ENCODE results near the gene CDHR3.

Gene CDHR3

DNA sequence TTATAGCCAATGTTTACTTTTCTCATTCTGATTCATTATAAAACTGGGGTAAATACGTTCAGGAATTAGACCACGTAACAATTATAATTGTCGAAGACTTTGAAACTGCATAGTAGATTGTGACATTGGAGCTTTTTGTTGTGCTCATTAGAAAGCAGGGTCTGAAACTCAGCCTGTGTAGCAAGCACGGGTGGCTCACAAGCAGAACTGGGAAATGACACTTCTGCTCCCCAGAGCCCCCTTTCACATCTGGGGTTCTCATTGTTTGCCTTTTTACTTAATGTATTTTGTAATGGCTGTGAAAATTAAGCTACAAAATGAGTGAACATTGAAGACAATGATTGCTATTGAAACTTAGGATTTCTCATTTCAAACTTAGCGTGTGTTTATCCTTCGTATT, 72.9 kb downstream of the CDHR3 start:
- Histone ChIP-seq H3F3A (ENCODE audit: insufficient read depth) (no peaks in the 10 kb centered on the region), H3K9ac (ENCODE audit: low read length) (no peak overlapping the region), H3K9me3 (ENCODE audit: insufficient read depth, low read length) (no peaks in the 10 kb centered on the region), H3K27me3 (ENCODE audit: low read length) (no peaks in the 10 kb centered on the region), H3K27ac (ENCODE audit: low read depth, low read length) (no peak overlapping the region), H3K79me2 (ENCODE audit: insufficient read depth, low read length) (no peaks in the 10 kb centered on the region), H3K4me3 (ENCODE audit: insufficient read depth, low read length, poor library complexity, severe bottlenecking) (no peak overlapping the region), H3K9me2 (replicated peaks; ENCODE audit: insufficient read depth, low read length) (no peaks in the 10 kb centered on the region), H4K20me1 (ENCODE audit: low read depth, low read length) (no peaks in the 10 kb centered on the region), H3K36me3 (ENCODE audit: low read length) (no peaks in the 10 kb centered on the region), H2AFZ (ENCODE audit: low read depth, low read length, severe bottlenecking) (no peak overlapping the region), H3K4me2 (ENCODE audit: low read depth, low read length, poor library complexity, severe bottlenecking) (no peak overlapping the region)
- TF ChIP-seq EZH2phosphoT487 (conservative IDR thresholded peaks at IDR 0.05; ENCODE audit: low read length) = no peak
- TF ChIP-seq, protein P1, sequence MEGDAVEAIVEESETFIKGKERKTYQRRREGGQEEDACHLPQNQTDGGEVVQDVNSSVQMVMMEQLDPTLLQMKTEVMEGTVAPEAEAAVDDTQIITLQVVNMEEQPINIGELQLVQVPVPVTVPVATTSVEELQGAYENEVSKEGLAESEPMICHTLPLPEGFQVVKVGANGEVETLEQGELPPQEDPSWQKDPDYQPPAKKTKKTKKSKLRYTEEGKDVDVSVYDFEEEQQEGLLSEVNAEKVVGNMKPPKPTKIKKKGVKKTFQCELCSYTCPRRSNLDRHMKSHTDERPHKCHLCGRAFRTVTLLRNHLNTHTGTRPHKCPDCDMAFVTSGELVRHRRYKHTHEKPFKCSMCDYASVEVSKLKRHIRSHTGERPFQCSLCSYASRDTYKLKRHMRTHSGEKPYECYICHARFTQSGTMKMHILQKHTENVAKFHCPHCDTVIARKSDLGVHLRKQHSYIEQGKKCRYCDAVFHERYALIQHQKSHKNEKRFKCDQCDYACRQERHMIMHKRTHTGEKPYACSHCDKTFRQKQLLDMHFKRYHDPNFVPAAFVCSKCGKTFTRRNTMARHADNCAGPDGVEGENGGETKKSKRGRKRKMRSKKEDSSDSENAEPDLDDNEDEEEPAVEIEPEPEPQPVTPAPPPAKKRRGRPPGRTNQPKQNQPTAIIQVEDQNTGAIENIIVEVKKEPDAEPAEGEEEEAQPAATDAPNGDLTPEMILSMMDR (IDR thresholded peaks at IDR 0.05; ENCODE audit: insufficient read depth, low read length, poor library complexity, severe bottlenecking) = no peak

DNA sequence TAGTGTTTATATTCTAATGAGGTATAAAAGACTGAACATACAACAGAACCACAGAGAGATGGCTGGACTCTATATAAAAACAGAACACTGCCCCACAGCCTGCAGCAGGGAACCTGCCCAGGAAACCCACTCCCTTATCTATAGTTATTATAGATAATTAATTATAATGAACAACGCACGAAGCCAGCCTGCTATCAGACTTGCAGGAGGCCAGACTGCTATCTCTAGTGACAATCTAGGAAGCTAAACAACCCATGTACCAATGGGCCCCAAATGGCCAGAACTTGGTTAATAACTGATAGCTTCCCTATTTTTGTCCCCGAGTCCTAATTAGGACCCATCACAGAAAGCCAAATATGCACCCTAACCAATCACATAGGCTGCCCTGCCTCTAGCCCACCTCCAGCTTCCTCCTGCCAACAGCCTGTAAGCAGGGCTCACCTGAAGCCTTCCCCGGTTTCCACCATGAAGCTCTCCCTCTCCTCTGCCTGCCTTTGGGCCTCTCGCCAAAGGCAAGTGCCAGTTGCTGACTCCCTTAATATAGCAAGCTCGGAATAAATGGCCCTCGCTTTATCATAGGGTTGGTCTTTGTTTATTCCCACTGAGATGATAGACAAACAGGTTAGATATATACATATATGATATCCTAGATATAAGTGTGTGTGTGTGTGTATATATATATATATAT, 74.6 kb downstream of the CDHR3 start:
- H3K4me3 ChIP-seq (ENCODE audit: insufficient read depth, low read length, poor library complexity, severe bottlenecking) = no peak overlapping the region
- no peak overlapping the region for H2AFZ ChIP-seq (ENCODE audit: low read depth, low read length, severe bottlenecking)
- H3K9me3 ChIP-seq (ENCODE audit: insufficient read depth, low read length) = no peaks in the 10 kb centered on the region
- H3K36me3 ChIP-seq (ENCODE audit: low read length) = no peaks in the 10 kb centered on the region
- H4K20me1 ChIP-seq (ENCODE audit: low read depth, low read length) = no peaks in the 10 kb centered on the region
- H3K27ac ChIP-seq (ENCODE audit: low read depth, low read length) = no peak overlapping the region
- H3F3A ChIP-seq (ENCODE audit: insufficient read depth) = no peaks in the 10 kb centered on the region
- no peaks in the 10 kb centered on the region for H3K9me2 ChIP-seq (replicated peaks; ENCODE audit: insufficient read depth, low read length)
- H3K27me3 ChIP-seq (ENCODE audit: low read length) = no peaks in the 10 kb centered on the region
- H3K9ac ChIP-seq (ENCODE audit: low read length) = no peak overlapping the region
- TF ChIP-seq EZH2phosphoT487 (conservative IDR thresholded peaks at IDR 0.05; ENCODE audit: low read length) = no peak
- TF ChIP-seq, protein P1 (IDR thresholded peaks at IDR 0.05; ENCODE audit: insufficient read depth, low read length, poor library complexity, severe bottlenecking) = no peak
- no peak overlapping the region for H3K4me2 ChIP-seq (ENCODE audit: low read depth, low read length, poor library complexity, severe bottlenecking)
- no peaks in the 10 kb centered on the region for H3K79me2 ChIP-seq (ENCODE audit: insufficient read depth, low read length)

DNA sequence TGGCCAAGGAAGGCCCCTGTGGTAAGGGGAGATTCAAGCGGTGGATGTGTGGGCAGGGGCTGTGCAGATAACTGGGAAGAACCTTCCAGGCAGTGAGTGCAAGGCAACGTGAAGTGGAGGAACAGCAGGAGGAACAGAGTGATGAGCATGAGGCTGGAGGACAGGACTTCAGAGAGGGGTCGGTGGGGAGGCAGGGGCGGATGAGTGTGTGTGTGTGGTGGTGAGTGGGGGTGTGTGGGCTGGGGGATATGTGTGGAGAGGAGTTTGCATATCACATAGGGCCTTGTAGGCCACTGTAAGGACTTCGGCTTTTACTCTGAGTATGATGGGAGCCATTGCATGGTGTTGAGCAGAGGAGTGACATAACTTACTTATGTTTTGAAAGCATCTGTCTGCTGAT, 75.2 kb downstream of the CDHR3 start:
- Histone ChIP-seq H3K36me3 (ENCODE audit: low read length) (no peaks in the 10 kb centered on the region), H3F3A (ENCODE audit: insufficient read depth) (no peaks in the 10 kb centered on the region), H3K27me3 (ENCODE audit: low read length) (no peaks in the 10 kb centered on the region), H3K4me2 (ENCODE audit: low read depth, low read length, poor library complexity, severe bottlenecking) (no peak overlapping the region), H3K4me3 (ENCODE audit: insufficient read depth, low read length, poor library complexity, severe bottlenecking) (no peak overlapping the region), H3K27ac (ENCODE audit: low read depth, low read length) (no peak overlapping the region), H4K20me1 (ENCODE audit: low read depth, low read length) (no peaks in the 10 kb centered on the region), H2AFZ (ENCODE audit: low read depth, low read length, severe bottlenecking) (no peak overlapping the region), H3K79me2 (ENCODE audit: insufficient read depth, low read length) (no peaks in the 10 kb centered on the region), H3K9me3 (ENCODE audit: insufficient read depth, low read length) (no peaks in the 10 kb centered on the region), H3K9ac (ENCODE audit: low read length) (no peak overlapping the region), H3K9me2 (replicated peaks; ENCODE audit: insufficient read depth, low read length) (no peaks in the 10 kb centered on the region)
- TF ChIP-seq EZH2phosphoT487 (conservative IDR thresholded peaks at IDR 0.05; ENCODE audit: low read length) = no peak
- TF ChIP-seq, protein P1 (IDR thresholded peaks at IDR 0.05; ENCODE audit: insufficient read depth, low read length, poor library complexity, severe bottlenecking) = no peak

Data from SU-DHL-6 (cell line).